ENCODE data around the gene TPM4. TPM values are rescaled to one million over a fixed set of nuclear protein-coding genes. Genes with fewer than 3 reads are reported as not detected.

The TPM4 gene
- total RNA-seq, 1 donor from 2014 or later = 619 TPM

GRCh38 chr19:16048583-16048982, 27.7 kb upstream of the TPM4 start:
- no peaks in the 10 kb centered on the region for H3K27me3 ChIP-seq
- TF ChIP-seq CTCF (IDR thresholded peaks at IDR 0.05) = no peak
- H3K36me3 ChIP-seq = no peaks in the 10 kb centered on the region
- DNase-seq (ENCODE audit: low spot score in 2 of 2) = no peak
- no peaks in the 10 kb centered on the region for H3K9me3 ChIP-seq
- H3K4me3 ChIP-seq = no peak overlapping the region
- H3K27ac ChIP-seq = no peak overlapping the region
- intact Hi-C loops (cut with DNase I) = no loop called here
- H3K4me1 ChIP-seq = no peaks in the 10 kb centered on the region

DNA sequence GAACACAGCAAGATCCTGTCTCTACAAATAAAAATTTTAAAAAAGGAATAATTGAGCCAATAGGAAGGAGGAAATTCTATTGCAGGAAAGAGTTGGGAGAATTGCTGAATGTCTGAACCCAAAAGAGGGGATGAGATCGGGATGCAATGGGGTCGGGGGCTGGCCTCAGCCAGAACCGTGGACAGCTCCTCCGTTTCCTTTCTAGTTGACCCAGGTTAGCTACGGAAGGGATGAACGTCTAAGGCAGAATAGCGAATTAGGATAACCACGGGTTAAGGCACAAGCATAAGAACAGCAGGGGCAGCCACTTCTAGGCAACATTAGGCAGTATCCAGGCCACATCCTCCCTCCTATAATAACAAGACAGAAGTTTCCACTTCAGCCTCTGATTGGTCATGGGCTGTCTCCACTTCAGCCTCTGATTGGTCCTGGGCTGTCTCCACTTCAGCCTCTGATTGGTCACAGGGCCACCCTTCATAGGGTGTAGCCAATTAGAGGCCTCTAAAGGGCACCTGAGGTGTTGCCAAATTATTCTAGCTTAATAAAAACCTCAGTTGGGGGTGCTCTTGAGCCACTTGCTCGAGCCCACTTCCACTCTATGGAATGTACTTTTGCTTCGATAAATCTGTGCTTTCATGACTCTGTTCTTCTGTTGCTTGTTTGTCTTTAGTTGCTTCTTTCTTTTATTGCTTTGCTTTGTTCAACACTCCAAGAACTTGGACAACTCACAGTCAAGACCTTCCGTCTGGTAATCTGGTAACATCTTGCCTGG, 24.9 kb upstream of the TPM4 start:
- no peak for TF ChIP-seq CTCF (IDR thresholded peaks at IDR 0.05)
- H3K4me3 ChIP-seq = no peak overlapping the region
- no peaks in the 10 kb centered on the region for H3K36me3 ChIP-seq
- H3K9me3 ChIP-seq = peaks cover 0 to 3% of the 10 kb centered on the region in 2 donors
- intact Hi-C loops (cut with DNase I) = no loop called here
- no peaks in the 10 kb centered on the region for H3K4me1 ChIP-seq
- H3K27me3 ChIP-seq = no peaks in the 10 kb centered on the region
- DNase-seq (ENCODE audit: low spot score in 2 of 2) = no peak
- no peak overlapping the region for H3K27ac ChIP-seq

- Histone ChIP-seq H3K36me3 (no peaks in the 10 kb centered on the region), H3K9me3 (peaks cover 0 to 3% of the 10 kb centered on the region in 2 donors), H3K4me3 (no peak overlapping the region), H3K27me3 (no peaks in the 10 kb centered on the region), H3K27ac (no peak overlapping the region), H3K4me1 (no peaks in the 10 kb centered on the region)
- intact Hi-C loops (cut with DNase I) = no loop called here
- TF ChIP-seq CTCF (IDR thresholded peaks at IDR 0.05) = no peak
- no peak for DNase-seq (ENCODE audit: low spot score in 2 of 2)
Measured at GRCh38 chr19:16052353-16052752, 23.9 kb upstream of the TPM4 start.

DNA sequence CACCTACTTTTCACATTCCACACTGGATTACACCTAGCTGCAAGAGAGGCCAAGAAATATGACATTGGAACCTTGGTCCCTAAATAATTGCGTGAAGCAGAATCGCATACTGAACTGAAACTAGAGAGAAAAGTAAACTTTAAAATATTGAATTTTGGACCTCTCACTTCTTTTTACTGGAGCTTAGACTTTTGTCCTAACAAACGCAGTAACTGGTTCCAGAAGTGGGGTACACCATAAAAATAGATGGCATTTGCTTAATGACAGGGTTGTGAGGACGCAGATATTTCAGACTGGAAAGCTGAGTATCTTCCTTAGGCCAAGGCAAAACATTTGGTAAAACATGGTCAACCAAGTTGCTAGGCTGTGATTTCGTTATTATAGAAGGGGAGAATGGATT, 19.2 kb upstream of the TPM4 start:
- Histone ChIP-seq H3K9me3 (peaks cover 0 to 3% of the 10 kb centered on the region in 2 donors), H3K4me3 (no peak overlapping the region), H3K27me3 (no peaks in the 10 kb centered on the region), H3K4me1 (no peaks in the 10 kb centered on the region), H3K36me3 (no peaks in the 10 kb centered on the region), H3K27ac (no peak overlapping the region)
- no peak for TF ChIP-seq CTCF (IDR thresholded peaks at IDR 0.05)
- intact Hi-C loops (cut with DNase I) = no loop called here
- no peak for DNase-seq (ENCODE audit: low spot score in 2 of 2)

- Histone ChIP-seq H3K27ac (no peak overlapping the region), H3K36me3 (no peaks in the 10 kb centered on the region), H3K27me3 (no peaks in the 10 kb centered on the region), H3K9me3 (peaks cover 0 to 2% of the 10 kb centered on the region in 2 donors), H3K4me1 (peaks cover 0 to 10% of the 10 kb centered on the region in 2 donors), H3K4me3 (no peak overlapping the region)
- no peak for TF ChIP-seq CTCF (IDR thresholded peaks at IDR 0.05)
- no peak for DNase-seq (ENCODE audit: low spot score in 2 of 2)
- intact Hi-C loops (cut with DNase I) = loop anchor here (10.0 kb wide), 1 partner anchor 225 kb away; no protein-coding TSS in a partner anchor
Measured at GRCh38 chr19:16060294-16060693, 16.0 kb upstream of the TPM4 start.
